Hepatocyte (in vitro differentiated cells): ENCODE data around the gene MAGI2.

Experiments used
- EZH2phosphoT487 ChIP-seq: fragments of 200-600 bp; sonication (generic); IDR thresholded peaks from one replicate; pipeline ENCODE4 v1.6.1; 2018; ENCODE audit warnings: antibody characterized with exemption, mild to moderate bottlenecking, low read depth, moderate library complexity; ENCODE audit not compliant: unreplicated experiment, severe bottlenecking
- TF ChIP-seq, protein P1 (sequence below): fragments of 200-600 bp; sonication (generic); IDR thresholded peaks from 2 replicates; pipeline ENCODE4 v1.5.1; 2016; ENCODE audit warnings: antibody characterized with exemption, mild to moderate bottlenecking; ENCODE audit not compliant: poor library complexity

DNA sequence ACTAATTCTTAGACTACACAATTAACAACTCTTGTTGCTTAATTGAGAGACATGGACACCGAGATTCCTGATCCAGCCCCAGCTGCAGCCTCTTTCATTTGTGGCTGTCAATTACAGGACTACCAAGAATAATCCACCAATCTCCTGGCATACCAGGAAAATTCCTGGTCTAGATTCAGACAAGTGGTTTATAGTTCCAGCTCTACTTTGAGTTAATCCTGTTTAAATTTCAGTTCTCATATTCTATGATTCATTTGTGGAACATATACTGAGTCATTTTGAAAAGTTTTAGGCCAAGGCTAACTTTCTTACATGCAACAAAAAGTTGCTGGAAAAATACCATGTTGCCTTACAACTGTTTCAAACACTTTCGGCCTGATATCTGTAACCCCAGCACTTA, 253.5 kb downstream of the MAGI2 start:
- TF ChIP-seq EZH2phosphoT487: no peak
- TF ChIP-seq, protein P1, sequence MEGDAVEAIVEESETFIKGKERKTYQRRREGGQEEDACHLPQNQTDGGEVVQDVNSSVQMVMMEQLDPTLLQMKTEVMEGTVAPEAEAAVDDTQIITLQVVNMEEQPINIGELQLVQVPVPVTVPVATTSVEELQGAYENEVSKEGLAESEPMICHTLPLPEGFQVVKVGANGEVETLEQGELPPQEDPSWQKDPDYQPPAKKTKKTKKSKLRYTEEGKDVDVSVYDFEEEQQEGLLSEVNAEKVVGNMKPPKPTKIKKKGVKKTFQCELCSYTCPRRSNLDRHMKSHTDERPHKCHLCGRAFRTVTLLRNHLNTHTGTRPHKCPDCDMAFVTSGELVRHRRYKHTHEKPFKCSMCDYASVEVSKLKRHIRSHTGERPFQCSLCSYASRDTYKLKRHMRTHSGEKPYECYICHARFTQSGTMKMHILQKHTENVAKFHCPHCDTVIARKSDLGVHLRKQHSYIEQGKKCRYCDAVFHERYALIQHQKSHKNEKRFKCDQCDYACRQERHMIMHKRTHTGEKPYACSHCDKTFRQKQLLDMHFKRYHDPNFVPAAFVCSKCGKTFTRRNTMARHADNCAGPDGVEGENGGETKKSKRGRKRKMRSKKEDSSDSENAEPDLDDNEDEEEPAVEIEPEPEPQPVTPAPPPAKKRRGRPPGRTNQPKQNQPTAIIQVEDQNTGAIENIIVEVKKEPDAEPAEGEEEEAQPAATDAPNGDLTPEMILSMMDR: no peak
